Activated CD4-positive, alpha-beta T cell treated with anti-CD3 and anti-CD28 coated beads, Interleukin-2, amount 10 ng/mL, durations not matched to agents 7 days and 5 days (primary cell): ENCODE results near the gene SF3B6. TPM values are rescaled to one million over a fixed set of nuclear protein-coding genes. Genes with fewer than 3 reads are reported as not detected.

Source experiments
- CTCF ChIA-PET: fragments of 350-600 bp; sonication (Branson Sonifier 250); formaldehyde crosslinking; loops from one replicate; lab custom pipeline; 2021; ENCODE audit warnings: antibody characterized with exemption; lab: Charles Lee
- POLR2A ChIA-PET: fragments of 350-600 bp; sonication (Branson Sonifier 250); formaldehyde crosslinking; loops from one replicate; lab custom pipeline; 2021; ENCODE audit warnings: antibody characterized with exemption; lab: Charles Lee
- DNase-seq: peaks from one replicate; pipeline ENCODE4 v3.0.0-alpha.2; 2020
- H3K27ac Mint-ChIP-seq: one replicate; pipeline ENCODE4 v1.8.0; 2021; ENCODE audit warnings: mild to moderate bottlenecking, moderate library complexity, mixed read lengths
- H3K27me3 Mint-ChIP-seq: one replicate; pipeline ENCODE4 v1.8.0; 2021; ENCODE audit warnings: mixed read lengths
- H3K36me3 Mint-ChIP-seq: one replicate; pipeline ENCODE4 v1.8.0; 2021; ENCODE audit warnings: low read depth, mixed read lengths
- H3K4me1 Mint-ChIP-seq: one replicate; pipeline ENCODE4 v1.8.0; 2021; ENCODE audit warnings: mixed read lengths
- H3K4me3 Mint-ChIP-seq: one replicate; pipeline ENCODE4 v1.8.0; 2021; ENCODE audit warnings: mild to moderate bottlenecking, moderate library complexity, mixed read lengths
- H3K9me3 Mint-ChIP-seq: one replicate; pipeline ENCODE4 v1.8.0; 2021; ENCODE audit warnings: mixed read lengths
- total RNA-seq, 2 experiments: library from RNA; stranded (reverse); gene quantifications; one replicate each; pipeline ENCODE4 v1.2.3, GENCODE V29; 2021

The SF3B6 gene
- total RNA-seq, 2 experiments from 2014 or later, result 82.3 to 88.5 TPM

DNA sequence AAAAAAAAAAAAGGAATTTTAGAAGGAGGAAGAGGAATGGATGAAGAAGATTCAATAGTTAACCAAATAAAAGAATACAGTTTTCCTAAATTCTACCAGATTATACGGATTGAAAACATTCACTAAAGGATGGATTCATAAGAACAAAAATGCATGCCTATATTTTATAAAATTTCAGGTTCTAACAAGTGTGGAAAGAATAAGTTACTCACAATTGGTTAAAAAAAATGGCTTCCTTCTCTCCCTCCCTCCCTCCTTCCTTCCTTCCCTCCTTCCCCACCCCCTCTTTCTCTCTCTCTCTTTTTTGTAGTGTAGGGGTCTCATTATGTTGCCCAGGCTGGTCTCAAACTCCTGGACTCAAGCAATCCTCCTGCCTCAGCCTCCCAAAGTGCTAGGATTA is 10.1 kb upstream of the SF3B6 start:
- DNase-seq, result no peak
- peaks cover 6% of the 10 kb centered on the region for H3K36me3 Mint-ChIP-seq
- no peak overlapping the region for H3K4me3 Mint-ChIP-seq
- H3K9me3 Mint-ChIP-seq, result no peaks in the 10 kb centered on the region
- POLR2A ChIA-PET, result no interaction called here
- H3K4me1 Mint-ChIP-seq, result peaks cover 18% of the 10 kb centered on the region
- no peak overlapping the region for H3K27ac Mint-ChIP-seq
- H3K27me3 Mint-ChIP-seq, result no peaks in the 10 kb centered on the region
- CTCF ChIA-PET, result no interaction called here

DNA sequence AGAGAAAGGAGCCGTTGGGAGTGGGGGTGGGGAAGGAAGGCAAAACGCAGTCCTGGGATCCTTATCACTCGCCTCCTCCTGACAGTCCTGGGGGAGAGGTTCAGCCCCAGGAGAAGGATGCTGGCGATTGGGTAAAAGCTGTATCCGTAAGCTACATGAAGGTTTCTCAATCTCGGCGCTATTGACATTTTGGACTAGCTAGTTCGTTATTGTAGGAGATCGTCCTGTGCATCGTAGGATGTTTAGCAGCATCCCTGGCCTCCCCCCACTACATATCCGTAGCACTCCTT is 9.0 kb upstream of the SF3B6 start:
- POLR2A ChIA-PET, result no interaction called here
- no peaks in the 10 kb centered on the region for H3K27me3 Mint-ChIP-seq
- H3K27ac Mint-ChIP-seq, result no peak overlapping the region
- peak overlapping the region; percentile 82 for H3K4me3 Mint-ChIP-seq
- H3K9me3 Mint-ChIP-seq, result no peaks in the 10 kb centered on the region
- no peak for DNase-seq
- peaks cover 6% of the 10 kb centered on the region for H3K36me3 Mint-ChIP-seq
- peaks cover 18% of the 10 kb centered on the region for H3K4me1 Mint-ChIP-seq
- CTCF ChIA-PET, result interaction anchor here (0.5 to 2.6 kb wide), 5 partner anchors 9 to 261 kb away, joined by 3 to 20 read pairs (median 7); partner anchors contain the start of genes ATAD2B and SF3B6

DNA sequence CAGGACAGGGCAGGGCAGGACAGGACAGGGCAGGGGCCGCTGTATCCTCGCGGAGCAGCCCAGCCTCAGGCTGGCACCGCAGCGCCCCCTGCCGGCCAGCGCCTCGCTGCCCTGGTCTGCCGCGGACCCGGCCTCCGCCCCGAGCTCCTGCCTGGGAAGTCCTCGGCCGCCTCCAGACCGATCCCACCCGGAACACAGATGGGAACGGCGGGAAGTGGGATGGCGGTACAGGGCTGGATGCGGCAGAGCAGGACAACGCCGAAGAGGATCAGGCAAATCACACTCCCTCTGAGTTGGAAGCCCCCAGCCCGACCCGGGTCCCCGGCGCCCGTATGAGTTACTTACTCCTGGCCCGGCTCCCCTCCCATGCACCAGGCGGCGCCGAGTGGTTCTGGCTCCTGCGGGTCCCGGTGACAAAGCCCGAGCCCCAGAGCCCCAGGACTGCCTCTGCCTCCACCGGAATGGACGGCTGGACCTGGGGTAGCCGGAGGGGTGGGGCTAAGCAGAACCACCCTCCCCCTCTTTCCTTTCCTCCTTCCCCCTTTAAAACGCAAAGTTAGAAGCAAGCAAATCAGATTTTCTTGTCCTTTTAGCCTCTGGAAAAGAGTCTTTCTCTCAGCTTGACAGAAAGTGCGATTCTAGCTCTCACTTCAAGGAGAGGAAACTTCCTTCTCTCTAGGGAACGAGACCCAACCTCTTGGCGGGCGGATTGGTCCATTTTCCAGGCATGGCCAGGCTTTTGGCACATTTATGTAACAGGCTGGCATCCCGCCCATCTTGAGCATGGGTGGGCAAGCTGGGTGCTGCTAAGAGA is 8.5 kb upstream of the SF3B6 start, which contains the start of gene TP53I3:
Gene TP53I3, minus strand, starts transcription at position 449 of the 814 bp plus-strand sequence. CDS start 508 bp downstream, outside the sequence.
- Mint-ChIP-seq H3K27ac (peak within 1 kb of the TSS; percentile 89), H3K27me3 (no peaks in the 10 kb centered on the region), H3K4me1 (peaks cover 18% of the 10 kb centered on the region), H3K4me3 (peak within 1 kb of the TSS; percentile 82), H3K36me3 (peaks cover 6% of the 10 kb centered on the region), H3K9me3 (no peaks in the 10 kb centered on the region)
- DNase-seq, result peak; percentile 77
- POLR2A ChIA-PET, result interaction anchor here (1.1 kb wide), 1 partner anchor 158 kb away, joined by 6 read pairs; the partner anchor contains the start of gene ATAD2B
- CTCF ChIA-PET, result interaction anchor here (0.5 to 2.6 kb wide), 26 partner anchors 8 to 990 kb away, joined by 3 to 20 read pairs (median 4); partner anchors contain the start of genes ATAD2B, PFN4, SF3B6 and UBXN2A

DNA sequence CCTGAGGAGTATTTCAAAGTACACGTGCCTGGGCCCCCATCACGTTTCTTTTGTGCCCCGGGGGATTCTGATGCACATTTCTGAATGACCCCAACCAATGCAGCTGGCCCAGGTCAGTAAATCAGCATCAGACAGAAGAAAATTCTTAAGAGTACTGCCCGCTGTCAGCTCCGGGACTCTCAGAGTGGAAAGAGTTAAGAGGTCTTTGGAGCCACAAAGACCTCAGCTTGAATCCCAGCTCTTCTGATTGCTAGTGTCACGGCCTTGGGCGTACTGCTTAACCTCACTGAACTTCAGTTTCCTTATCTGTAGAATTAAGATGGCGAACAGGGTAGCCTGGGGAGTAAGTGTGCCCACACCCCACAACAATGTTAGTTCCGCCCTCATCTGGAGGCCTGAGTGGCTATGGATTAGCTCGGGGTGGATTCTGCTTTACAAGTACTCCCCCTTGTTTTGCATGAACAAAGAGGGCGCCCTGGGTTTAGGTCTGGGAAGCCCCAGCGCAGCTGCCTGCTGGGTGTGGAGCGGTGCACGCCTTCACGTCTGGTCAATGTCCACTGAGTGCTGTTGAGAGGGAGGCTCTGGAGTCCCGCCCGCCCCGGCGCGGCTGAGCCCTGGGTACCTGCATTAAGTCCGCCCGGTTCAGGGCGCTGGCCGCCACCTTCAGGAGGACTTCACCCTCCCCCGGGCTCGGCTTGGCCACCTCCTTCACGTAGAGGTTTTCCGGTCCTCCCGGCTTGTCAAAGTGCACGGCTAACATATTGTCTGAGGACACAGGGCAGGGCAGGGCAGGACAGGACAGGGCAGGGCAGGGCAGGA is 7.7 kb upstream of the SF3B6 start:
- ChIA-PET POLR2A (interaction anchor here (1.1 kb wide), 1 partner anchor 157 kb away, joined by 6 read pairs; the partner anchor contains the start of gene ATAD2B), CTCF (interaction anchor here (0.6 to 2.6 kb wide), 25 partner anchors 8 to 911 kb away, joined by 3 to 20 read pairs (median 4); partner anchors contain the start of genes ATAD2B, PFN4, SF3B6 and UBXN2A)
- peaks cover 18% of the 10 kb centered on the region for H3K4me1 Mint-ChIP-seq
- H3K36me3 Mint-ChIP-seq, result peaks cover 5% of the 10 kb centered on the region
- peak; percentile 66 for DNase-seq
- H3K4me3 Mint-ChIP-seq, result peak overlapping the region; percentile 82
- peak overlapping the region; percentile 89 for H3K27ac Mint-ChIP-seq
- no peaks in the 10 kb centered on the region for H3K27me3 Mint-ChIP-seq
- no peaks in the 10 kb centered on the region for H3K9me3 Mint-ChIP-seq

DNA sequence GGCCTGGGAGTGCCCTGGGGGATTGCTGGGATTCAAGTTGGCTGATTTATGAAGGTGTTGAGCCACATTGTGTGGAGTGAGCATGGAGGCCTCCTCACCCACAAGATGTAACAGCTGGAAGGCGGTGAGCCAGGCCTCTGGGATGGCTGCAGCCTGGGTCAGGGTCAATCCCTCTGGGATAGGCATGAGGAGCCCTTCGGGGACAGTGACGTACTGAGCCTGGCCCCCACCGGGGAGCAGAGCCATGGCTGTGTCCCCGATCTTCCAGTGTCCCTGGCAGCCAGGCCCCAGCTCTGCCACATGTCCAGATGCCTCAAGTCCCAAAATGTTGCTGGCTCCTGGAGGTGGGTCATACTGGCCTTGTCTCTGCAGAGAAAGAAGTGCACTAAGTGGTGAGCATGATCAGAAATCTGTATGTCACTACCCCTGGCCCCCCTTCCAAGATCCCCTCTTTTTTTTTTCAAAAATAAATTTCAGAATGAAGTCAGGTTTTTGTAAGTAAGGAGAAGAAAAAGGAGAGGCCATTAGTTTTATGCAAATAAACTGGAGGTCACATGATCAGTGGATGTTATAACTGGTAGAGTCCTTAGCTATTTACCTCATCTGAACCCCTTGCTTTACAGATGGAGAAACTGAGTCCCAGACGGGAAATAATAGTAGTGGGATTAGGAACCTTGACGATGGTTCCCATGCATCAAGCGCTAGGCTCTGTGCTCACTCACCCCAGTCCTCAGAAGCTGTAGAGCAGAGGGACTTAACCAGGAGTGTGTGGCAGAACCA is 6.9 kb upstream of the SF3B6 start:
- Mint-ChIP-seq H3K27ac (peak overlapping the region; percentile 89), H3K4me1 (peaks cover 20% of the 10 kb centered on the region), H3K9me3 (no peaks in the 10 kb centered on the region), H3K36me3 (peaks cover 2% of the 10 kb centered on the region), H3K4me3 (peak overlapping the region; percentile 82), H3K27me3 (no peaks in the 10 kb centered on the region)
- CTCF ChIA-PET, result interaction anchor here (0.6 to 2.6 kb wide), 16 partner anchors 10 to 269 kb away, joined by 3 to 20 read pairs (median 4); partner anchors contain the start of genes ATAD2B, PFN4 and WDCP
- POLR2A ChIA-PET, result no interaction called here
- DNase-seq, result no peak

DNA sequence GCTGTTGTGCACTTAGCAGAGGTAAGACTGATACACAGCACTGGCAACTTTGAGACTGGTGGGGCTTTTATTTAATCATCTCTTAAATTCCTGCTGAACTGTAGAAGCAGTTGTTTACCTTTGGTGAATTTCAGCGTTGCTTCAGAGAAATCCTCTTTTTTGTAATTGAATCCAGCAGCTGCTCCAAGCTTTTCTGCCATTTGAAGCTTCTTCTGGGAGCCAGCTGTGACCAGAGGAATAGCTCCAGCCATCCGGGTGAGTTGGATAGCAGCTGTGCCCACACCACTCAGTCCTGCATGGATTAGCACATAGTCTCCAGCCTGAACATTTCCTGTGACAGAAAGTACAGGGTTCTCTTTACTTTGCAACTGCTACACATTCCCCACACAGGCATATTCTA is 4.6 kb upstream of the SF3B6 start:
- Mint-ChIP-seq H3K4me1 (peaks cover 28% of the 10 kb centered on the region), H3K4me3 (no peak overlapping the region), H3K36me3 (peaks cover 2% of the 10 kb centered on the region), H3K9me3 (no peaks in the 10 kb centered on the region), H3K27me3 (no peaks in the 10 kb centered on the region), H3K27ac (no peak overlapping the region)
- DNase-seq, result no peak
- ChIA-PET CTCF (interaction anchor here (1.1 kb wide), 1 partner anchor 154 kb away, joined by 3 read pairs; the partner anchor contains the start of gene ATAD2B), POLR2A (no interaction called here)

DNA sequence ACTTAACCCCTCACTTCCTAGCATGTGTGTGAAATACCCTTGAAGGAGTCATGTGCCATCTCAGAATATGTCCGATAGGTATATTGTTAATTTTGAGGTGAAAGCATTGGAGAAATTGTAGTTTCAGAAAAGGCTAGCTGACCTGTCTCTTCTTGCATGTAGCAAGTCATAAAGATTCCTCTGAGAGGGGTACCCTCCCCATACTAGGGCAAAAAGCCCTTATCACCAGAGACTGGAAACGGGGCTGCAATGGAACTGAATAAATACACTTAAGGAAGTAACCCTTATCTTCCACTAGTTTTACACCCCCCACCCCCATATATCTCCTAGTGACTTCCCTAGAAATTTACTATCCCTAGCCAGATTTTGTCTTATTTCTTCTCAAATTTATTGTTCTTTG is 1.8 kb upstream of the SF3B6 start:
- Mint-ChIP-seq H3K27ac (peak overlapping the region; percentile 98), H3K36me3 (peaks cover 14% of the 10 kb centered on the region), H3K4me3 (peak overlapping the region; percentile 95), H3K9me3 (no peaks in the 10 kb centered on the region), H3K4me1 (peaks cover 32% of the 10 kb centered on the region), H3K27me3 (no peaks in the 10 kb centered on the region)
- DNase-seq, result no peak
- POLR2A ChIA-PET, result interaction anchor here (0.6 kb wide), 1 partner anchor 174 kb away, joined by 5 read pairs; no protein-coding TSS in a partner anchor
- CTCF ChIA-PET, result interaction anchor here (1.8 kb wide), 1 partner anchor 253 kb away, joined by 4 read pairs; no protein-coding TSS in a partner anchor

DNA sequence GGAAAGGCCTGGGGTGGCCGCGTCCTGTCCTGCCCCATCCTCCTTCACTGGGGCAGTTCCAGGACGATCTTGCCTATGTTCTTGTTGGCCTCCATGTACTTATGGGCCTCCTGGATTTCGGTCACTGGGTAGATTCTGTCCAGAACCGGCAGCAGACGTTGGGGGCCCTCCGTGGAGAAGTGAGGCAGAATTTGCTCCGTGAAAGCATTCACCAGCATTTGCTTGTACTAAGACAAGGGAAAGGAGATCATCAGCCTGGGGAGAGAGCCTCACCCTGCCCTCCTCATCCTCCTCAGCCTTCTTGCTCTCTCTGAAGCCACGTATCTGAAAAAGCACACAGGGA is 1.4 kb upstream of the SF3B6 start:
- POLR2A ChIA-PET, result interaction anchor here (1.5 kb wide), 1 partner anchor 150 kb away, joined by 5 read pairs; the partner anchor contains the start of gene ATAD2B
- CTCF ChIA-PET, result interaction anchor here (1.8 kb wide), 1 partner anchor 253 kb away, joined by 4 read pairs; no protein-coding TSS in a partner anchor
- Mint-ChIP-seq H3K4me3 (peak overlapping the region; percentile 95), H3K9me3 (no peaks in the 10 kb centered on the region), H3K36me3 (peaks cover 17% of the 10 kb centered on the region), H3K4me1 (peaks cover 35% of the 10 kb centered on the region), H3K27ac (peak overlapping the region; percentile 98), H3K27me3 (no peaks in the 10 kb centered on the region)
- no peak for DNase-seq

DNA sequence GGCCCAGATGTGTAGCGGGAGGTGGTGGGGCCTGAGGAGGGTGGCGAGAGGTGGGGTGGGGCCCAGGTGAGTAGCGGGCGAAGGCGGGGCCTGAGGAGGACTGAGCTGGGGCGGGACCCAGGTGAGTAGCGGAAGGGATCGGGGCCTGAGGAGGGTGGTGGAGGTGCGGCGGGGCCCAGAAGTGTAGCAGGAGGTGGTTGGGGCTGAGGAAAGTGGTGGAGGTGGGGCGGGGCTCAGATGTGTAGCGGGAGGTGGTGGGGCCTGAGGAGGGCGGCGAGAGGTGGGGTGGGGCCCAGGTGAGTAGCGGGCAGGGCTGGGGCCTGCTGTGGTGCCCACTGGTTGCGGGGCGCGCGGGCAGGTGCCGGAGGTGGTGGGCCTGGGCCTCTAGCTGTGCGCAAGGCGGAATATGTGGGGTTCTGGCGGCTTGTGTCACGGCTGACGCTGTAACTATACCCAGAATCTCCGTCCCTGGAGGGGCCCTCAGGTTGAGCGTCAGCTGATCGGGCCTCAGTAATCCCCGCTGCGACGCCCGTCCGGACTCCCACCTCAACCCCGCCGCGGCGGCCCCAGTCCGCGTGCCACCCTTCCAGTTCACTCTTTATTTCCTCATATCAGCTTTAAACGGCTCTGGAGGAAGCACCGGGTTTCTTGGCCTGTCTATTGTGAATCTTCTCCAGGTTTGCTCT is 866 bp upstream of the SF3B6 start:
- Mint-ChIP-seq H3K4me3 (peak overlapping the region; percentile 95), H3K4me1 (peaks cover 38% of the 10 kb centered on the region), H3K36me3 (peaks cover 16% of the 10 kb centered on the region), H3K27ac (peak overlapping the region; percentile 98), H3K9me3 (no peaks in the 10 kb centered on the region), H3K27me3 (no peaks in the 10 kb centered on the region)
- ChIA-PET POLR2A (interaction anchor here (1.4 to 1.5 kb wide), 2 partner anchors 30 to 150 kb away, joined by 5 read pairs; partner anchors contain the start of genes ATAD2B and WDCP), CTCF (interaction anchor here (0.9 to 1.8 kb wide), 4 partner anchors 8 to 252 kb away, joined by 3 to 8 read pairs (median 6); partner anchors contain the start of genes ATAD2B, TP53I3 and WDCP)
- no peak for DNase-seq

DNA sequence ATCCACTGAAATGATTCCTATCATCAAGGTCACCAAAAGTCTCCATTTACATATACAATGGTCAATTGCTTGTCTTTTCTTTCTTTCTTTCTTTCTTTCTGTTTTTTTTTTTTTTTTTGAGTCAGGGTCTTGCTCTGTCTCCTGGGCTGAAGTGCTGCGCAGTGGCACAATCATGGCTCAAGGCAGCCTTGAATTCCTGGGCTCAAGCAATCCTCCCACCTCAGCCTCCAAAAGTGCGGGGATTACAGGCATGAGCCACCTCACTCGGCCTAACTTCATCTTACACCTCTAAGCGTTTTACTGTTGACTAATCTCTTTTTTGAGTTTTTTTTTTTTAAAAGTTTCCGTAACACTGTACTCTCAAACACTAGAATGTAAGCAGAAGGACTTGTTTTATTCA is 867 bp downstream of the SF3B6 start:
- DNase-seq, result no peak
- ChIA-PET POLR2A (interaction anchor here (0.7 kb wide), 1 partner anchor 135 kb away, joined by 5 read pairs; the partner anchor contains the start of gene UBXN2A), CTCF (no interaction called here)
- Mint-ChIP-seq H3K27me3 (no peaks in the 10 kb centered on the region), H3K36me3 (peaks cover 21% of the 10 kb centered on the region), H3K4me3 (peak overlapping the region; percentile 95), H3K27ac (peak overlapping the region; percentile 98), H3K9me3 (no peaks in the 10 kb centered on the region), H3K4me1 (peaks cover 38% of the 10 kb centered on the region)

DNA sequence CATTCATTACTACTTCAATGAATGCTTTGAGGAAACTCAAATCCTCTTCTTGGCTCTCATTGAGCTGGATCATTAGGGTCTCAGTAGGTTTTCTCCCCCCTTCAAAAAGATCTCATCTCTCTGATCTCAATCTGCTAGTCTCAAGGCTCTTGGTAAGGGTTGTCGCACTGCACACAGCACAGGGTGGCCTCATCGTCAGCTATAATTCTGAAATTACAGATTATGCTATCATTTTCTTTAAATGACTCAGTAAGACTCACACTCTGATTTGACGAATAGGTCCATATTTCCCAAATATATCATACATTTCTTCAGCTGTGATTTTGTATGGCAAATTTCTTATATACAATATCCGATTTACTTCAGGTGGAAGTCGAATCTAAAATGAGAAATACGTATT is 2.3 kb downstream of the SF3B6 start:
- H3K4me3 Mint-ChIP-seq, result no peak overlapping the region
- DNase-seq, result no peak
- H3K36me3 Mint-ChIP-seq, result peaks cover 26% of the 10 kb centered on the region
- H3K27ac Mint-ChIP-seq, result no peak overlapping the region
- CTCF ChIA-PET, result interaction anchor here (1.5 to 1.9 kb wide), 2 partner anchors 10 to 147 kb away, joined by 4 to 5 read pairs; partner anchors contain the start of gene ATAD2B
- H3K27me3 Mint-ChIP-seq, result no peaks in the 10 kb centered on the region
- no peaks in the 10 kb centered on the region for H3K9me3 Mint-ChIP-seq
- POLR2A ChIA-PET, result no interaction called here
- peaks cover 45% of the 10 kb centered on the region for H3K4me1 Mint-ChIP-seq
